ENCODE measurements around the gene ERCC4.

- TF ChIP-seq TAF1 (IDR thresholded peaks at IDR 0.05; ENCODE audit: borderline replicate concordance, insufficient read depth, low read length) (no peak), POLR2AphosphoS5 (IDR thresholded peaks at IDR 0.05; ENCODE audit: low read depth, low read length) (peak; percentile 37), SIN3A (IDR thresholded peaks at IDR 0.05; ENCODE audit: borderline replicate concordance, insufficient read depth, low read length) (no peak; the same call in 1 of the 2 replicates), FOXP2 (optimal IDR thresholded peaks at IDR 0.05; ENCODE audit: borderline replicate concordance, extremely low read depth, extremely low read length, insufficient read depth) (no peak)
- TF ChIP-seq, protein P1, sequence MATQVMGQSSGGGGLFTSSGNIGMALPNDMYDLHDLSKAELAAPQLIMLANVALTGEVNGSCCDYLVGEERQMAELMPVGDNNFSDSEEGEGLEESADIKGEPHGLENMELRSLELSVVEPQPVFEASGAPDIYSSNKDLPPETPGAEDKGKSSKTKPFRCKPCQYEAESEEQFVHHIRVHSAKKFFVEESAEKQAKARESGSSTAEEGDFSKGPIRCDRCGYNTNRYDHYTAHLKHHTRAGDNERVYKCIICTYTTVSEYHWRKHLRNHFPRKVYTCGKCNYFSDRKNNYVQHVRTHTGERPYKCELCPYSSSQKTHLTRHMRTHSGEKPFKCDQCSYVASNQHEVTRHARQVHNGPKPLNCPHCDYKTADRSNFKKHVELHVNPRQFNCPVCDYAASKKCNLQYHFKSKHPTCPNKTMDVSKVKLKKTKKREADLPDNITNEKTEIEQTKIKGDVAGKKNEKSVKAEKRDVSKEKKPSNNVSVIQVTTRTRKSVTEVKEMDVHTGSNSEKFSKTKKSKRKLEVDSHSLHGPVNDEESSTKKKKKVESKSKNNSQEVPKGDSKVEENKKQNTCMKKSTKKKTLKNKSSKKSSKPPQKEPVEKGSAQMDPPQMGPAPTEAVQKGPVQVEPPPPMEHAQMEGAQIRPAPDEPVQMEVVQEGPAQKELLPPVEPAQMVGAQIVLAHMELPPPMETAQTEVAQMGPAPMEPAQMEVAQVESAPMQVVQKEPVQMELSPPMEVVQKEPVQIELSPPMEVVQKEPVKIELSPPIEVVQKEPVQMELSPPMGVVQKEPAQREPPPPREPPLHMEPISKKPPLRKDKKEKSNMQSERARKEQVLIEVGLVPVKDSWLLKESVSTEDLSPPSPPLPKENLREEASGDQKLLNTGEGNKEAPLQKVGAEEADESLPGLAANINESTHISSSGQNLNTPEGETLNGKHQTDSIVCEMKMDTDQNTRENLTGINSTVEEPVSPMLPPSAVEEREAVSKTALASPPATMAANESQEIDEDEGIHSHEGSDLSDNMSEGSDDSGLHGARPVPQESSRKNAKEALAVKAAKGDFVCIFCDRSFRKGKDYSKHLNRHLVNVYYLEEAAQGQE (IDR thresholded peaks at IDR 0.05; ENCODE audit: insufficient read depth in 1 of 2, low read depth in 2 of 2, low read length in 2 of 2): peak in 1 of 2 experiments; percentile 68; a peak in 2 of 4 replicates
These were observed 37.5 kb downstream of the ERCC4 start for GRCh38 chr16:13957197-13958078.

All from PFSK-1 (cell line).